Activated CD4-positive, alpha-beta T cell treated with anti-CD3 and anti-CD28 coated beads for 36 hours (primary cell): ENCODE data around the gene MDH2. TPM values are rescaled to one million over a fixed set of nuclear protein-coding genes. Genes with fewer than 3 reads are reported as not detected.
"Not testable (repeated sequence)": the region's sequence is repeated elsewhere in the genome, so short reads cannot be mapped to it uniquely, and the experiment has no call there.

Source experiments
- ATAC-seq: fragments of 200-7000 bp; cut with Tn5 transposase; one replicate; pipeline ENCODE4 v1.10.0; 2021; ENCODE audit warnings: mild to moderate bottlenecking, moderate library complexity
- CTCF ChIA-PET: fragments of 350-600 bp; sonication (Branson Sonifier 250); formaldehyde crosslinking; loops from one replicate; lab custom pipeline; 2021; ENCODE audit warnings: antibody characterized with exemption; lab: Charles Lee
- POLR2A ChIA-PET: fragments of 350-600 bp; sonication (Branson Sonifier 250); formaldehyde crosslinking; loops from one replicate; lab custom pipeline; 2021; ENCODE audit warnings: antibody characterized with exemption, inconsistent platforms; lab: Charles Lee
- DNase-seq: peaks from one replicate; pipeline ENCODE4 v3.0.0-alpha.2; 2020
- H3K27ac Mint-ChIP-seq: one replicate; pipeline ENCODE4 v1.8.0; 2021; ENCODE audit warnings: mixed read lengths
- H3K27me3 Mint-ChIP-seq: one replicate; pipeline ENCODE4 v1.8.0; 2021; ENCODE audit warnings: mixed read lengths
- H3K36me3 Mint-ChIP-seq: one replicate; pipeline ENCODE4 v1.8.0; 2021; ENCODE audit warnings: low read depth, mixed read lengths
- H3K4me1 Mint-ChIP-seq: one replicate; pipeline ENCODE4 v1.8.0; 2021; ENCODE audit warnings: mixed read lengths
- H3K4me3 Mint-ChIP-seq: one replicate; pipeline ENCODE4 v1.8.0; 2021; ENCODE audit warnings: mild to moderate bottlenecking, moderate library complexity, mixed read lengths
- H3K9me3 Mint-ChIP-seq: one replicate; pipeline ENCODE4 v1.8.0; 2021; ENCODE audit warnings: low read depth, mixed read lengths
- intact Hi-C, 2 experiments: fragments of 100-400 bp; cut with DNase I in 1 of 2; cut with micrococcal nuclease in 1 of 2; formaldehyde crosslinking; loops; one replicate each; pipeline versions ENCODE4 v1.14.2 to v1.15.1; 2022 to 2024; cut with DNase I, micrococcal nuclease
- total RNA-seq, 2 experiments: library from RNA; stranded (reverse); gene quantifications; one replicate each; pipeline ENCODE4 v1.2.3, GENCODE V29; 2021

Gene MDH2
- total RNA-seq, 2 experiments from 2014 or later, result 257 to 328 TPM

DNA sequence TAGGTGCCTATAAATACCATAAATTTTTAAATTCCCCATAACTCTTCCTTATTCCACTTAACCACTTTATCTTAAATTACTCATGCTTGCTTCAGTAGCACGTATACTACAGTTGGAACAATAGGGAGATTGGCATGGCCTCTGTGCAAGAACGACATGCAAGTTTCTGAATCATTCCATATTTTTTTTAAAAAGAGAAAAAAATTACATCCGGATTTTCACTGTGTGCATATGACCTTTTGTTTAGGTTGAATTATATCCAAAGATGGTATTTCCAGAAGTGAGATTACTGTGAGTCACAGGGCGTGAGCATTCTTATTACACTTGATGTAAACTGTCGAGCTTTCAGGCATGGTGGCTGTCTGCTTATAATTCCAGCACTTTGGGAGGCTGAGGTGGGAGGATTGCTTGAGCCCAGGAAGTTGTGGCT, 39.5 kb downstream of the MDH2 start:
- intact Hi-C loops, H3K27ac Mint-ChIP-seq, H3K4me3 Mint-ChIP-seq, ATAC-seq, H3K36me3 Mint-ChIP-seq, H3K27me3 Mint-ChIP-seq, H3K9me3 Mint-ChIP-seq, CTCF ChIA-PET, H3K4me1 Mint-ChIP-seq, DNase-seq, POLR2A ChIA-PET: not testable (repeated sequence)

DNA sequence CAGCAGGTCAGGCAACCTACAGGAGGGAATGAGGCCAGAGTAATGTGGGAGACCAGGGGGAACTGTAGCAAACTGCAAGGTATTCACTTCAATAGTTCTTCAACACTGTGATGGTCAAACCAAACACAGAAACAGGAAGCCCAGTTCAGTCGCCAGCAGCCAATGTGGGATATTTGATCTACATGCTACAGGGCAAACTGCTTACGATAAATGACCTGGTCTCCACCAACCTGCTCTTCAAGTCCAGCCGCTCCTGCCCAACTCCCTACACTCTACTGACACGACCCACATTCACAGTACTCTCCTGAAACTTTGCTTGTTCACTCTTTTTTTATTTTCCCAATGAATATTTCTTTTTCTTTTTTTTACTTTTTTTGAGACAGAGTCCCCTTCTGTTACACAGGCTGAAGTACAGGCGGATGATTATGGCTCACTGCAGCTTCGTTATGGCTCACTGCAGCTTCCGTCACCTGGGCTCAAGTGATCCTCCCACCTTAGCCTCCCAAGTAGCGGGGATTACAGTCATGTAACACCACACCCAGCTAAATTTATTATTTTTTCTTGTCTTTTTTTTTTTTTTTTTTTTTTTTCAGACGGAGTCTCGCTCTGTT, 42.1 kb downstream of the MDH2 start:
- Mint-ChIP-seq H3K9me3 (no peaks in the 10 kb centered on the region), H3K27ac (no peak overlapping the region), H3K4me1 (no peaks in the 10 kb centered on the region), H3K4me3 (no peak overlapping the region), H3K27me3 (peaks cover 2% of the 10 kb centered on the region), H3K36me3 (no peaks in the 10 kb centered on the region)
- intact Hi-C loops, result no loop called here
- ChIA-PET CTCF (no interaction called here), POLR2A (interaction anchor here (0.6 kb wide), 1 partner anchor 203 kb away, joined by 5 read pairs; no protein-coding TSS in a partner anchor)
- ATAC-seq (no peak), DNase-seq (no peak)

DNA sequence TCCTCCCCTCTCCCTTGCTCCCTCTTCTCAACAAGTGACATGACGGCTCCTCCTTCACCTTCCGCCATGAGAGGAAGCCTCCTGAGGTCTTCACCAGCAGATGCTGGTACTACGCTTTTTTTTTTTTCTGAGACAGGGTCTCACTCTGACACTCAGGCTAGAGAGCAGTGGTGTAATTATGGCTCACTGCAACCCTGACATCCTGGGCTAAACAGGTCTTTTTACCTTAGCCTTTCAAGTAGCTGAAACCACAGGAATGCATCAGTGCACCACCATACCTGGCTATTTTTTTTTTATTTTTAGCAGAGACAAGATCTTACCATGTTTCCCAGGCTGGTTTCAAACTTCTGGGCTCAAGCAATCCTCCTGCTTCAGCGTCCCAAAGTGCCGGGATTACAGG, 43.6 kb downstream of the MDH2 start:
- no peaks in the 10 kb centered on the region for H3K36me3 Mint-ChIP-seq
- ATAC-seq, result no peak
- H3K4me3 Mint-ChIP-seq, result no peak overlapping the region
- H3K4me1 Mint-ChIP-seq, result no peaks in the 10 kb centered on the region
- no peaks in the 10 kb centered on the region for H3K9me3 Mint-ChIP-seq
- CTCF ChIA-PET, result no interaction called here
- H3K27ac Mint-ChIP-seq, result no peak overlapping the region
- POLR2A ChIA-PET, result no interaction called here
- intact Hi-C loops, result no loop called here
- peaks cover 2% of the 10 kb centered on the region for H3K27me3 Mint-ChIP-seq
- DNase-seq, result no peak

DNA sequence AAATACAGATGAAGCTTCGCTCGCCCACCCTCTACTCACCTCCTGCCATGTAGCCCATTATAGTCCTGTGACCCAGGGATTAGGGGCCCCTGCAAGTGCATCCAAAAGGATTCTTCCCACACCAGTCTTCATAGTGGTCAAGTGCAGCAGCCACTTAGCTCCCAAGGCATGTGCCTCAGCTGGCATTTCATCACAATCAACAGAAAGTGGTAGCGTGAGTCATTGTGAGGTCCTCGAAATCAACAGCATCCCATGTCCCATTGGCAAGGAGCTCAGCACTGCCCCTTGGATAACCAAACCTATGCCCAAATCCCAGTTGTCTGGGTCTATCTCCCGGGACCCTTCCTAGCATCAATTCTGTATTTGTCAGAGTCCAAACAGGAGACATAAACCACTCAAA, 45.6 kb downstream of the MDH2 start:
- CTCF ChIA-PET, result interaction anchor here (0.6 kb wide), 1 partner anchor 12 kb away, joined by 3 read pairs; no protein-coding TSS in a partner anchor
- H3K27ac Mint-ChIP-seq, POLR2A ChIA-PET, H3K36me3 Mint-ChIP-seq, intact Hi-C loops, DNase-seq, H3K4me3 Mint-ChIP-seq, H3K4me1 Mint-ChIP-seq, ATAC-seq, H3K27me3 Mint-ChIP-seq, H3K9me3 Mint-ChIP-seq: not testable (repeated sequence)

DNA sequence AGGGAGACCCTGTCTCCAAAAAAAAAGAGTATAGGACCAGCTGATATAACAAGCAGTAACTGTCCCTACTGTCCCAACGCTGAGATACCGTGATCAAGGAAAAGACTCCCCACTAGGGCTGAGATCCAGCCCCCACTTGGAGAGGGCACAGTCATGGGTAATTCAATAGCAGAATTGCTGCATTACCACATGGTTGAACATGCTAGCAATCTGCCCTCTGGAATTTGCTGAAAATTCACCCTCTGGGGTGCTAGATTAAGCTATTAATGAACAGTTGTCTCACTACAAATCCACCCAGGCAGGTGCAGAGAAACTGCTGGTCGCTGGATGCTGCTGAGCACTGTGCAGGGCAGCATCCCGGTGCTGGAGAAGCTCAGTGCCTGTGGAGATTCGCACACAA, 46.4 kb downstream of the MDH2 start:
- H3K27ac Mint-ChIP-seq, H3K9me3 Mint-ChIP-seq, DNase-seq, POLR2A ChIA-PET, H3K27me3 Mint-ChIP-seq, H3K4me1 Mint-ChIP-seq, ATAC-seq, intact Hi-C loops, H3K36me3 Mint-ChIP-seq, H3K4me3 Mint-ChIP-seq: not testable (repeated sequence)
- CTCF ChIA-PET, result interaction anchor here (0.6 kb wide), 2 partner anchors 20 kb away, joined by 3 to 4 read pairs; no protein-coding TSS in a partner anchor

DNA sequence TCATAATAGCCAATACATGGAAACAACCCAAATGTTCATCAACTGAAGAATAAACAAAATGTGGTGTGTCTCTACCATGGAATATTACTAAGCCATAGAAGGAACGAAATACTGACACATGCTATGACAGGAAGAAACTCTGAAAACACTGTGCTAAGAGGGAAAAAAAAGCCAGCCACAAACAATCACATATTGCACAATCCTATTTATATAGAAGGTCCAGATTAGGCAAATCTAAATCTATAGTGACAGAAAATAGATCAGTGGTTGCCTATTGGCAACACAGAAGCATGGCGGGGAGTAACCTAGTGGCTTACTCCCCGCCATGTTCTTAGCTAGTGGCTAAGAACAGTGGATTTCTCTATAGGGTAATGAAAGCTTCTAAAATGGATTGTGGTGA, 48.0 kb downstream of the MDH2 start:
- POLR2A ChIA-PET, result no interaction called here

DNA sequence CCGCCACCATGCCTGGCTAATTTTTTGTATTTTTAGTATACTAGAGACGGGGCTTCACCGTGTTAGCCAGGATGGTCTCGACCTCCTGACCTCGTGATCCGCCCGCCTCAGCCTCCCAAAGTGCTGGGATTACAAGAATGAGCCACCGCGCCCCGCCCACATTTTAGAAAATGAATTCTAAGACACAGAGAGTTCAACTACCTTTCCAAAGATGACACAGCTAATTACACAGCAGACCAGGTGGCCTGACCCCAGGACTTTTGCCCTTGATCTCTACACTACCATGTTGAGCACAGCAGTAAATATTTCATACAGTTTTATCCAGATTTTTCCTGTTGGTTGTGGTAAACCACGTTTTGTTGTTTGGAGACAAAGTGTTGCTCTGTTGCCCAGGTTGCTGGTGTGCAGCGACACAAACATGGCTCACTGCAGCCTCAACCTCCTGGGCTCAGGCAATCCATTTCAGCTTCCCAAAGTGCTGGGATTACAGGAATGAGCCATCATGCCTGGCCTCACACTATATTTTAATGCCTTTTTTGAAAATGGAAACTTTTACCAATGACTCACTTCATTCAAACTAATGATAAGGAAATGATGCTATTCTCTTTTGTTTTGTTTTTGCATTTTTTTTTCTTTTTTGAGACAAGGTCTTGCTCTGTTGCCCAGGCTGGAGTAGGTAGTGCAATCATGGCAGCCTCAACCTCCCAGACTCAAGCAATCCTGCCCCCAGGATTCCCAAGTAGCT, 54.0 kb downstream of the MDH2 start:
- DNase-seq, H3K36me3 Mint-ChIP-seq, H3K27me3 Mint-ChIP-seq, H3K9me3 Mint-ChIP-seq, H3K4me1 Mint-ChIP-seq, POLR2A ChIA-PET, CTCF ChIA-PET, intact Hi-C loops, H3K4me3 Mint-ChIP-seq: not testable (repeated sequence)
- peak overlapping the region; percentile 31 for H3K27ac Mint-ChIP-seq
- ATAC-seq, result peak; percentile 31

More for the DNA sequence above, 48.0 kb downstream of the MDH2 start:
- ATAC-seq, result no peak
- H3K4me3 Mint-ChIP-seq, result no peak overlapping the region
- CTCF ChIA-PET, result interaction anchor here (1.0 kb wide), 1 partner anchor 30 kb away, joined by 3 read pairs; no protein-coding TSS in a partner anchor
- H3K4me1 Mint-ChIP-seq, result no peaks in the 10 kb centered on the region
- H3K27ac Mint-ChIP-seq, result no peak overlapping the region
- H3K36me3 Mint-ChIP-seq, result no peaks in the 10 kb centered on the region
- H3K9me3 Mint-ChIP-seq, result no peaks in the 10 kb centered on the region
- peaks cover 2% of the 10 kb centered on the region for H3K27me3 Mint-ChIP-seq
- intact Hi-C loops, result no loop called here
- no peak for DNase-seq

DNA sequence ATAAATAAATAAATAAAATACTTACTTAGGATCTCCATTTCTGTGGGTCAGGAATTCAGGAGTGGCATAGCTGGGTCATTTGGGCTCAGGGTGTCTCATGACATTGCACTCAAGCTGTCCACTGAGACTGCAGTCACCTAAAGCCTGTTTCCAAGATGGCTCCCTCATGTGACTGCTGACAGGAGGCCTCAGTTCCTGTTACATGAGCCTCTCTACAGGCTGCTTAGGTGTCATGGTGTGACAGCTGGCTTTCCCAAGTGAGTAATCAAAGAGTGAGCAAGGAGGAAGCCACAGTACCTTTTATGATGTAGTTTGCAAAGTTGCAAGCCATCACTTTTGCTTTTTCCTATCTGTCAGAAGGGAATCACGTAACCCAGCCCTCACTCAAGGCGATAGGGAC, 55.9 kb downstream of the MDH2 start:
- CTCF ChIA-PET, POLR2A ChIA-PET, H3K27ac Mint-ChIP-seq: not testable (repeated sequence)

DNA sequence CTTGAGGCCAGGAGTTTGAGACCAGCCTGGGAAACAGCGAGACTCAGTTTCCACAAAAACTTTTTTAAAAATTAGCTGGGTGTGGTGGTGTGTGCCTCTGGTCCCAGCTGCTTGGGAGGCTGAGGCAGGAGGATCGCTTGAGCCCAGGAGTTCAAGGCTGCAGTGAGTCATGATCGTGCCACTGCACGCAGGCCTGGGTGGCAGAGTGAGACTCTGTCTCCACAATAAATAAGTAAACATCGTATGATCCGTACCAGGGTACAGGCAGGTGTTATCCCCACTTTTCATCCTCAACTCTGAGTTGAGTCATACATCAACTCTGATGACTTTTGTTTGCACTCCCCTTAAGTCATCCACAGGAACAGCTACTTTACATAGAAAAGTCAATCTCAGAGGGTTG, 58.2 kb downstream of the MDH2 start:
- POLR2A ChIA-PET, H3K4me1 Mint-ChIP-seq, ATAC-seq, H3K27ac Mint-ChIP-seq, intact Hi-C loops, H3K36me3 Mint-ChIP-seq, H3K4me3 Mint-ChIP-seq, H3K9me3 Mint-ChIP-seq, DNase-seq, H3K27me3 Mint-ChIP-seq: not testable (repeated sequence)
- CTCF ChIA-PET, result interaction anchor here (0.8 kb wide), 1 partner anchor 209 kb away, joined by 3 read pairs; no protein-coding TSS in a partner anchor

More for the DNA sequence above, 55.9 kb downstream of the MDH2 start:
- H3K27me3 Mint-ChIP-seq, intact Hi-C loops, H3K4me1 Mint-ChIP-seq, H3K9me3 Mint-ChIP-seq, H3K4me3 Mint-ChIP-seq, DNase-seq, H3K36me3 Mint-ChIP-seq: not testable (repeated sequence)
- peak; percentile 97 for ATAC-seq

DNA sequence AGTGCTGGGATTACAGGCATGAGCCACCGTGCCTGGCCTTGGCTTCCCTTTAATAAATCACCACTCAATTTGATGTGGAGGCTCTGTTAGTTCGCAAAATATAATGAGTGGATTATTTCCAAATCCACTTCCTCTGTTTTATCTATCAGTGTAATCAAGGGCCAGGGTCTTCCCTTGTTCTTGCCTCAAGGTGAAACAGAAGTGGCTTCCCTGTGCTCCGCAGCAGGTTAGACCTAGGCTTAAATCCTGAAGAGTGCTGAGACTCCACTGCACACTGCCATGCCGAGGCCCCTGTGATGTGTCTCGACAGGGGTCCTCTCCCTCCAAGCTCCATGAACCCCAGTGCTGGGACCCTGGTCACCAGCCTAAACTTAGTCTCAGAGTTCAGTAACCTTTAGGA, 59.0 kb downstream of the MDH2 start:
- H3K4me1 Mint-ChIP-seq, result peaks cover 4% of the 10 kb centered on the region
- POLR2A ChIA-PET, result no interaction called here
- no peaks in the 10 kb centered on the region for H3K27me3 Mint-ChIP-seq
- no peaks in the 10 kb centered on the region for H3K9me3 Mint-ChIP-seq
- intact Hi-C loops, result no loop called here
- ATAC-seq (no peak), DNase-seq (no peak)
- CTCF ChIA-PET, result interaction anchor here (0.7 kb wide), 1 partner anchor 32 kb away, joined by 3 read pairs; no protein-coding TSS in a partner anchor
- H3K36me3 Mint-ChIP-seq, result no peaks in the 10 kb centered on the region
- no peak overlapping the region for H3K27ac Mint-ChIP-seq
- no peak overlapping the region for H3K4me3 Mint-ChIP-seq

DNA sequence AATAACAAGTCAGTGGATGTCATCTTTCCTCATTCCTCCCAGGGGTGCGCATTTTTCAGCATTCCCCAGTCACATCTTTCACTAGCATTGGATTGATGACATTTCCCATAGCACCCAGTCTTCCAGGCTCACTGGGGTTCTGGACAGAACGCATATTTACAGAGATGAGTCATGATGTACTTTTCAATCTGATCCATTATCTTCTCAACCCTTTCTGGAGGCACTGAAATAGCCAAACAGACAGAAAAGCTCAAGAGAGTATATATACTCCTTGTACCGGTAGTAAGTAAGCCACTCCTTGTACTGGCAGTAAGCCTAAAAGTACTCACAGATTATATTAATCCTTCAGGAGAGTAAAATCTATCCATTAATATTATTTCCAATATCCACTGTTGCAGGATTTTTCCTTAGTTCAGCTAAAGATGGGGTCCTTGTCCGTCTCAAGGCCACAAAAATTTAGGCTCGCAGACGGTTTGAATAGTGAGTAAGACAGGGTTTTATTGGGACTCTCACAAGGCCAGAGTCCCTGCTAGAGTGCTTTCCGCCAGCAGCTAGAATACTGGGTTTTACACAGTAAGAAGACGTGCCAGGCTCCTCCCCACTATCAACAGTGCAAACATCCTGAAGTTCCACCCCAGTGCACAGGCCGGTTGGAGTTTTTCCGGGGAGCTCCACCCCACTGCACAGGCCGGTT, 60.8 kb downstream of the MDH2 start:
- H3K4me3 Mint-ChIP-seq, result no peak overlapping the region
- POLR2A ChIA-PET, result no interaction called here
- no peak overlapping the region for H3K27ac Mint-ChIP-seq
- CTCF ChIA-PET, result no interaction called here
- H3K27me3 Mint-ChIP-seq, result no peaks in the 10 kb centered on the region
- H3K4me1 Mint-ChIP-seq, result no peaks in the 10 kb centered on the region
- intact Hi-C loops, result no loop called here
- no peak for ATAC-seq
- no peak for DNase-seq
- H3K9me3 Mint-ChIP-seq, result no peaks in the 10 kb centered on the region
- H3K36me3 Mint-ChIP-seq, result no peaks in the 10 kb centered on the region
